ENCODE results near the gene TCL1B. TPM values are rescaled to one million over a fixed set of nuclear protein-coding genes. Genes with fewer than 3 reads are reported as not detected.
A peak's percentile ranks its signal among the peaks of the same experiment; 100 is the strongest.

The TCL1B gene
- total and polyA plus RNA-seq, 2 of the 8 experiments (the other 6 are each of a cell fraction or from before 2014, with no cell fraction given), result 9.6 to 11.5 TPM

DNA sequence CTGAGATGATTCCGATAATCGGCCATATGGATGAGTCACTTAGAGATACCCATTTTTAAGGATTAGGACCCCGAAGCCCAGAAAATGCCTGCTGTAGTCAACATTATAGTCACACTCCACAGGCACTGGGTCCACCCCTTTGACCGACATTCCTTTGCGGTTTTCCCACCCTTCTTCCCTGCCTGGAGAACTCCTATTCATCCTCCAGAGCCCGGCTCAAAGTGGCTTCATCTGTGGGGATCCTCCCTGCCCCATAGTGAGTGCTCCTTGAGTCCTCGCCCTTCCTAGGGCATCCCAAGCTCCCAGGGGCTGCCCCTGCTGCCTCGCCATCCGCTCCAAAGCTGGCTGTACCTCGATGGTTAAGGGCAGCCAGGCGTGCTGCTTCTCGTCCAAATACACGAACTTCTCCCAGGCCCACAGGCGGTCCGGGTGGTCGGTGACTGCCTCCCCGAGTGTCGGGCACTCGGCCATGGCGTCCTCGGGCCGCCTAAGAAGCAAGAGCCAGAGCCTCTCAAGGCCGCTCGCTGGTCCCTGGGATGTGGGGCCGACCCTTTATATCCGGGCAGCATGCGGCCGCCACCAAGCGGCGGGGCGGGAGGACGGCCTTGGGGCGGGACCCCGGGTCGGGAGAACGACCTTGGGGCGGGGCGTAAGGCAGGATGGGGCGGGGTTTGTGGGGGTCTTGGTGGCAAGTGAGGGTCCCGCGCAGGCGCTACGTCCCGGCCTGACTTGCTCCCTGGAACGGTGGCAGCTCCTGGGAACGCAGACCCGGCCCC is 27.6 kb downstream of the TCL1B start, which contains the start of gene TCL1A:
TSS of gene TCL1A (minus strand) at position 530 of the 776 bp plus-strand sequence. CDS start at position 471, 59 bp downstream.
- Histone ChIP-seq H4K20me1 (replicated peaks in 1 of 2; ENCODE audit: control insufficient read depth in 1 of 2, insufficient read depth in 2 of 2, low read length in 2 of 2) (no peaks in the 10 kb centered on the region), H3K23ac (ENCODE audit: insufficient read length) (no peak within 1 kb of the TSS), H3K27me3 (replicated peaks in 1 of 4; ENCODE audit: control insufficient read depth in 3 of 4, extremely low read depth in 1 of 4, insufficient read depth in 3 of 4, low read length in 3 of 4) (peaks cover 0 to 9% (median 3%) of the 10 kb centered on the region in 4 experiments; a peak in 4 of 7 replicates), H3K9me3 (ENCODE audit: insufficient read depth in 2 of 2, low read depth in 1 of 2, low read length in 1 of 2) (no peaks in the 10 kb centered on the region), H3K4me3 (ENCODE audit: extremely low read depth in 1 of 4, insufficient read depth in 2 of 4, low read depth in 3 of 4, low read length in 4 of 4) (peak within 1 kb of the TSS in 1 of 4 experiments; percentile 26; a peak in 1 of 8 replicates), H2BK20ac (ENCODE audit: low read length) (no peak within 1 kb of the TSS), H3K79me1 (ENCODE audit: low read depth, low read length) (no peaks in the 10 kb centered on the region), H4K5ac (ENCODE audit: insufficient read length, low read depth, low read length) (no peak within 1 kb of the TSS), H3K14ac (ENCODE audit: insufficient read length) (no peak within 1 kb of the TSS), H4K91ac (replicated peaks; ENCODE audit: insufficient read length, low read length) (no peak within 1 kb of the TSS), H3K36me3 (ENCODE audit: control insufficient read depth in 2 of 4, insufficient read depth in 4 of 4, low read length in 3 of 4) (no peaks in the 10 kb centered on the region), H3K4ac (replicated peaks; ENCODE audit: insufficient read length, low read depth, low read length) (no peak within 1 kb of the TSS), H2BK12ac (ENCODE audit: low read depth, low read length) (peak within 1 kb of the TSS; percentile 87; the same call in 1 of the 2 replicates), H3K4me1 (replicated peaks in 1 of 4; ENCODE audit: control insufficient read depth in 3 of 4, insufficient read depth in 4 of 4, low read length in 3 of 4) (peaks cover 2 to 9% (median 4%) of the 10 kb centered on the region in 4 experiments), H3K23me2 (ENCODE audit: low read depth, low read length) (no peaks in the 10 kb centered on the region), H3K79me2 (ENCODE audit: control insufficient read depth in 1 of 2, insufficient read depth in 2 of 2, low read length in 2 of 2) (no peaks in the 10 kb centered on the region), H2BK5ac (ENCODE audit: low read depth, low read length) (no peak within 1 kb of the TSS), H4K8ac (ENCODE audit: extremely low read depth, insufficient read depth, low read length) (peak within 1 kb of the TSS; percentile 53; the same call in 1 of the 2 replicates), H3K18ac (ENCODE audit: extremely low read depth, low read length) (no peak within 1 kb of the TSS), H3K56ac (replicated peaks; ENCODE audit: insufficient read length, low read depth, low read length) (no peak within 1 kb of the TSS), H2AFZ (ENCODE audit: low read length) (peak within 1 kb of the TSS; percentile 83; the same call in 1 of the 2 replicates), H2BK120ac (replicated peaks; ENCODE audit: low read depth, low read length) (no peak within 1 kb of the TSS), H2AK5ac (ENCODE audit: low read depth, low read length) (no peak within 1 kb of the TSS), H3K27ac (ENCODE audit: low read depth, low read length) (no peak within 1 kb of the TSS), H2BK15ac (ENCODE audit: low read length) (peak within 1 kb of the TSS; percentile 61; the same call in 1 of the 2 replicates), H3K9ac (replicated peaks in 1 of 4; ENCODE audit: extremely low read depth in 1 of 4, low read depth in 3 of 4, low read length in 3 of 4) (no peak within 1 kb of the TSS), H3K4me2 (ENCODE audit: insufficient read depth in 1 of 2, low read depth in 2 of 2, low read length in 2 of 2) (peak within 1 kb of the TSS in 1 of 2 experiments; percentile 16; a peak in 1 of 4 replicates)
- DNase-seq (ENCODE audit: low read depth in 1 of 2, low spot score in 2 of 2) (peak in 1 of 2 experiments; percentile 67), FAIRE-seq (no peak)
- 72% methylated on average over 30 of the region's 47 CpGs; no CpG with 5 or more reads in 1 of the 2 experiments for WGBS, 2 experiments (ENCODE audit: extremely low coverage in 1 of 2, insufficient coverage in 1 of 2, insufficient read length in 1 of 2, insufficient replicate concordance in 2 of 2, low coverage in 1 of 2, low lambda C conversion rate in 2 of 2, missing lambda C conversion rate in 1 of 2)
- ChIA-PET POLR2A (ENCODE audit: partially characterized antibody) (no interaction called here), CTCF (ENCODE audit: partially characterized antibody) (interaction anchor here (1.0 to 3.4 kb wide), 2 partner anchors 11 to 14 kb away, joined by 3 to 14 read pairs; no protein-coding TSS in a partner anchor)
- TF ChIP-seq HDAC2 (IDR thresholded peaks at IDR 0.05; ENCODE audit: borderline replicate concordance in 1 of 2, low read depth in 2 of 2, low read length in 2 of 2) (no peak), CHD1 (IDR thresholded peaks at IDR 0.05; ENCODE audit: low read depth, low read length) (no peak), TAF7 (optimal IDR thresholded peaks at IDR 0.05; ENCODE audit: borderline replicate concordance, low read depth, low read length) (no peak), NRF1 (IDR thresholded peaks at IDR 0.05; ENCODE audit: low read depth, low read length) (0 out of 2 replicates have a peak, but pooled peaks have one; percentile 29), RAD21 (IDR thresholded peaks at IDR 0.05 in 1 of 2, conservative IDR thresholded peaks at IDR 0.05 in 1 of 2; ENCODE audit: low read depth in 2 of 2, low read length in 2 of 2) (peak; percentile 14 to 52; a peak in 3 of 4 replicates), KDM1A (IDR thresholded peaks at IDR 0.05; ENCODE audit: borderline replicate concordance, low read length) (no peak), SUZ12 (IDR thresholded peaks at IDR 0.05; ENCODE audit: low read length) (no peak), MAX (IDR thresholded peaks at IDR 0.05) (peak; percentile 72; the same call in 1 of the 2 replicates)
- TF ChIP-seq, protein P1, sequence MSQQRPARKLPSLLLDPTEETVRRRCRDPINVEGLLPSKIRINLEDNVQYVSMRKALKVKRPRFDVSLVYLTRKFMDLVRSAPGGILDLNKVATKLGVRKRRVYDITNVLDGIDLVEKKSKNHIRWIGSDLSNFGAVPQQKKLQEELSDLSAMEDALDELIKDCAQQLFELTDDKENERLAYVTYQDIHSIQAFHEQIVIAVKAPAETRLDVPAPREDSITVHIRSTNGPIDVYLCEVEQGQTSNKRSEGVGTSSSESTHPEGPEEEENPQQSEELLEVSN (IDR thresholded peaks at IDR 0.05), result peak; percentile 55; the same call in 1 of the 2 replicates
